H7 (cell line): Measurements from ENCODE around the gene HSD17B14. TPM values are rescaled to one million over a fixed set of nuclear protein-coding genes. Genes with fewer than 3 reads are reported as not detected.
"Not testable (repeated sequence)": the region's sequence is repeated elsewhere in the genome, so short reads cannot be mapped to it uniquely, and the experiment has no call there.

Source experiments
- DNase-seq: peaks from one replicate; pipeline ENCODE4 v3.0.0; 2012
- H3K27me3 ChIP-seq: 2 replicates; pipeline ENCODE4 v1.6.0; 2011; ENCODE audit warnings: mild to moderate bottlenecking, low read length; ENCODE audit not compliant: control insufficient read depth, insufficient read depth
- H3K36me3 ChIP-seq: replicated peaks from 2 replicates; pipeline ENCODE4 v1.5.1; 2011; ENCODE audit warnings: low read length; ENCODE audit not compliant: control insufficient read depth, insufficient read depth
- H3K4me3 ChIP-seq: 2 replicates; pipeline ENCODE4 v1.5.1; 2011; ENCODE audit warnings: low read depth, mild to moderate bottlenecking, control low read depth, low read length, moderate library complexity; ENCODE audit not compliant: insufficient read depth
- total RNA-seq: library from RNA; depleted of rRNA; stranded (reverse); fragments of >200 nt; shearing (Covaris generic); gene quantifications from 2 replicates; pipeline ENCODE4 v1.2.3, GENCODE V29; 2014

Gene HSD17B14
- total RNA-seq, 1 experiment from 2014 or later = 9.9 TPM

GRCh38 chr19:48872182-48872883 lies 36.0 kb upstream of the HSD17B14 start, which contains the start of gene PPP1R15A:
Gene PPP1R15A, plus strand, starts transcription at chr19:48872421. Its CDS starts 813 bp downstream, at chr19:48873234.
- DNase-seq = peak; percentile 97
- H3K4me3 ChIP-seq = peak within 1 kb of the TSS; percentile 97
- peaks cover 20% of the 10 kb centered on the region for H3K36me3 ChIP-seq
- H3K27me3 ChIP-seq = no peaks in the 10 kb centered on the region

- H3K4me3 ChIP-seq, DNase-seq, H3K27me3 ChIP-seq: not testable (repeated sequence)
- peaks cover 20% of the 10 kb centered on the region for H3K36me3 ChIP-seq
These were observed 35.3 kb upstream of the HSD17B14 start for GRCh38 chr19:48871471-48872181.

- Histone ChIP-seq H3K4me3 (no peak overlapping the region), H3K36me3 (peaks cover 15% of the 10 kb centered on the region), H3K27me3 (no peaks in the 10 kb centered on the region)
- no peak for DNase-seq
These were observed 33.8 kb upstream of the HSD17B14 start for GRCh38 chr19:48870048-48870447.

GRCh38 chr19:48868114-48868886 lies 32.0 kb upstream of the HSD17B14 start, which contains the start of gene PLEKHA4:
Gene PLEKHA4, minus strand, starts transcription at chr19:48868617. Its CDS starts 997 bp downstream, at chr19:48867620.
- Histone ChIP-seq H3K36me3 (peaks cover under 1% of the 10 kb centered on the region), H3K27me3 (no peaks in the 10 kb centered on the region), H3K4me3 (no peak within 1 kb of the TSS)
- DNase-seq = peak; percentile 82

GRCh38 chr19:48867746-48868113 lies 31.4 kb upstream of the HSD17B14 start:
- Histone ChIP-seq H3K36me3 (no peaks in the 10 kb centered on the region), H3K4me3 (no peak overlapping the region), H3K27me3 (no peaks in the 10 kb centered on the region)
- DNase-seq = peak; percentile 66

GRCh38 chr19:48867123-48867745 lies 30.9 kb upstream of the HSD17B14 start:
- no peak for DNase-seq
- H3K27me3 ChIP-seq = no peaks in the 10 kb centered on the region
- no peak overlapping the region for H3K4me3 ChIP-seq
- H3K36me3 ChIP-seq = no peaks in the 10 kb centered on the region

- no peak overlapping the region for H3K4me3 ChIP-seq
- H3K27me3 ChIP-seq = no peaks in the 10 kb centered on the region
- no peaks in the 10 kb centered on the region for H3K36me3 ChIP-seq
- DNase-seq = no peak
These were observed 30.4 kb upstream of the HSD17B14 start for GRCh38 chr19:48866692-48867091.

- Histone ChIP-seq H3K27me3 (no peaks in the 10 kb centered on the region), H3K36me3 (no peaks in the 10 kb centered on the region), H3K4me3 (no peak overlapping the region)
- DNase-seq = no peak
These were observed 26.5 kb upstream of the HSD17B14 start for GRCh38 chr19:48862827-48863226.

GRCh38 chr19:48861313-48861712 lies 25.0 kb upstream of the HSD17B14 start:
- no peak for DNase-seq
- H3K27me3 ChIP-seq = no peaks in the 10 kb centered on the region
- no peaks in the 10 kb centered on the region for H3K36me3 ChIP-seq
- no peak overlapping the region for H3K4me3 ChIP-seq

- Histone ChIP-seq H3K36me3 (no peaks in the 10 kb centered on the region), H3K27me3 (no peaks in the 10 kb centered on the region), H3K4me3 (peak overlapping the region; percentile 49; the same call in 1 of the 2 replicates)
- peak; percentile 97 for DNase-seq
These were observed 23.7 kb upstream of the HSD17B14 start for GRCh38 chr19:48859711-48860572.

GRCh38 chr19:48858984-48859710 lies 22.9 kb upstream of the HSD17B14 start:
- Histone ChIP-seq H3K27me3 (no peaks in the 10 kb centered on the region), H3K4me3 (peak overlapping the region; percentile 49), H3K36me3 (no peaks in the 10 kb centered on the region)
- DNase-seq = peak; percentile 89

GRCh38 chr19:48856921-48857320 lies 20.6 kb upstream of the HSD17B14 start:
- no peak overlapping the region for H3K4me3 ChIP-seq
- no peaks in the 10 kb centered on the region; the same call in 1 of the 2 replicates for H3K36me3 ChIP-seq
- H3K27me3 ChIP-seq = no peaks in the 10 kb centered on the region
- DNase-seq = no peak

GRCh38 chr19:48854103-48854502 lies 17.8 kb upstream of the HSD17B14 start:
- no peaks in the 10 kb centered on the region for H3K27me3 ChIP-seq
- no peak for DNase-seq
- H3K36me3 ChIP-seq = no peaks in the 10 kb centered on the region; the same call in 1 of the 2 replicates
- H3K4me3 ChIP-seq = no peak overlapping the region
